ENCODE measurements around the gene ITGB1.
"Not testable (repeated sequence)": the region's sequence is repeated elsewhere in the genome, so short reads cannot be mapped to it uniquely, and the experiment has no call there.

ITGB1 gene

GRCh38 chr10:32980558-32981468, 22.8 kb upstream of the ITGB1 start:
- peak; percentile 56 to 78 (median 72) for DNase-seq (ENCODE audit: low read depth in 4 of 4, low spot score in 1 of 4)

GRCh38 chr10:32980242-32980557, 22.2 kb upstream of the ITGB1 start:
- DNase-seq (ENCODE audit: low read depth in 4 of 4, low spot score in 1 of 4), result no peak

- not testable (repeated sequence) for DNase-seq (ENCODE audit: low read depth in 4 of 4, low spot score in 1 of 4)
Measured at GRCh38 chr10:32979719-32980118, 21.7 kb upstream of the ITGB1 start.

GRCh38 chr10:32979041-32979440, 21.0 kb upstream of the ITGB1 start:
- no peak for DNase-seq (ENCODE audit: low read depth in 4 of 4, low spot score in 1 of 4)

GRCh38 chr10:32977846-32978809, 20.1 kb upstream of the ITGB1 start:
- not testable (repeated sequence) for DNase-seq (ENCODE audit: low read depth in 4 of 4, low spot score in 1 of 4)

- no peak for DNase-seq (ENCODE audit: low read depth in 4 of 4, low spot score in 1 of 4)
Measured at GRCh38 chr10:32976338-32976737, 18.3 kb upstream of the ITGB1 start.

- DNase-seq (ENCODE audit: low read depth in 4 of 4, low spot score in 1 of 4), result no peak
Measured at GRCh38 chr10:32972929-32973328, 14.9 kb upstream of the ITGB1 start.

- no peak for DNase-seq (ENCODE audit: low read depth in 4 of 4, low spot score in 1 of 4)
Measured at GRCh38 chr10:32972460-32972859, 14.4 kb upstream of the ITGB1 start.

- no peak for DNase-seq (ENCODE audit: low read depth in 4 of 4, low spot score in 1 of 4)
Measured at GRCh38 chr10:32971536-32972091, 13.6 kb upstream of the ITGB1 start.

GRCh38 chr10:32970910-32971309, 12.9 kb upstream of the ITGB1 start:
- no peak for DNase-seq (ENCODE audit: low read depth in 4 of 4, low spot score in 1 of 4)

GRCh38 chr10:32964270-32964669, 6.2 kb upstream of the ITGB1 start:
- no peak for DNase-seq (ENCODE audit: low read depth in 4 of 4, low spot score in 1 of 4)

GRCh38 chr10:32963096-32963495, 5.1 kb upstream of the ITGB1 start:
- no peak for DNase-seq (ENCODE audit: low read depth in 4 of 4, low spot score in 1 of 4)

GRCh38 chr10:32962521-32962920, 4.5 kb upstream of the ITGB1 start:
- no peak for DNase-seq (ENCODE audit: low read depth in 4 of 4, low spot score in 1 of 4)

GRCh38 chr10:32961895-32962369, 3.9 kb upstream of the ITGB1 start:
- DNase-seq (ENCODE audit: low read depth in 4 of 4, low spot score in 1 of 4), result no peak

- DNase-seq (ENCODE audit: low read depth in 4 of 4, low spot score in 1 of 4), result no peak
Measured at GRCh38 chr10:32961343-32961894, 3.4 kb upstream of the ITGB1 start.

- DNase-seq (ENCODE audit: low read depth in 4 of 4, low spot score in 1 of 4), result no peak
Measured at GRCh38 chr10:32960022-32960421, 2.0 kb upstream of the ITGB1 start.

- DNase-seq (ENCODE audit: low read depth in 4 of 4, low spot score in 1 of 4), result no peak
Measured at GRCh38 chr10:32959006-32959920, 1.2 kb upstream of the ITGB1 start.

GRCh38 chr10:32957341-32958084, 517 bp downstream of the ITGB1 start:
- DNase-seq (ENCODE audit: low read depth in 4 of 4, low spot score in 1 of 4), result peak in 1 of 4 experiments; percentile 21

Measured in stimulated activated CD4-positive, alpha-beta T cell treated with anti-CD3 and anti-CD28 coated beads, Interleukin-1b, Interleukin-23, amount 100 ng/mL, for 24 hours (primary cell).